Activated CD8-positive, alpha-beta T cell treated with anti-CD3 and anti-CD28 coated beads for 36 hours (primary cell): Measurements from ENCODE around the gene RALB. TPM values are rescaled to one million over a fixed set of nuclear protein-coding genes. Genes with fewer than 3 reads are reported as not detected.

Experiments used
- ATAC-seq: fragments of 200-7000 bp; cut with Tn5 transposase; one replicate; pipeline ENCODE4 v1.10.0; 2021; ENCODE audit warnings: mild to moderate bottlenecking, moderate library complexity
- CTCF ChIA-PET: fragments of 350-600 bp; sonication (Branson Sonifier 250); formaldehyde crosslinking; loops from one replicate; lab custom pipeline; 2021; ENCODE audit warnings: antibody characterized with exemption; lab: Charles Lee
- POLR2A ChIA-PET: fragments of 350-600 bp; sonication (Branson Sonifier 250); formaldehyde crosslinking; loops from one replicate; lab custom pipeline; 2021; ENCODE audit warnings: antibody characterized with exemption; lab: Charles Lee
- DNase-seq: peaks from one replicate; pipeline ENCODE4 v3.0.0-alpha.2; 2020
- H3K27ac Mint-ChIP-seq: one replicate; pipeline ENCODE4 v1.8.0; 2021; ENCODE audit warnings: mild to moderate bottlenecking, mixed read lengths
- H3K27me3 Mint-ChIP-seq: one replicate; pipeline ENCODE4 v1.8.0; 2021; ENCODE audit warnings: mixed read lengths
- H3K36me3 Mint-ChIP-seq: one replicate; pipeline ENCODE4 v1.8.0; 2021; ENCODE audit warnings: low read depth, mixed read lengths
- H3K4me1 Mint-ChIP-seq: one replicate; pipeline ENCODE4 v1.8.0; 2021; ENCODE audit warnings: low read depth, mixed read lengths
- H3K4me3 Mint-ChIP-seq: one replicate; pipeline ENCODE4 v1.8.0; 2021; ENCODE audit warnings: mild to moderate bottlenecking, moderate library complexity, mixed read lengths
- H3K9me3 Mint-ChIP-seq: one replicate; pipeline ENCODE4 v1.8.0; 2021; ENCODE audit warnings: mixed read lengths
- intact Hi-C: fragments of 100-400 bp; cut with micrococcal nuclease; formaldehyde crosslinking; loops from one replicate; pipeline ENCODE4 v1.10.0; 2022
- total RNA-seq, 2 experiments: library from RNA; stranded (reverse); gene quantifications; one replicate each; pipeline ENCODE4 v1.2.3, GENCODE V29; 2021
- TF ChIP-seq, protein P1 (sequence below): fragments of 200-600 bp; IDR thresholded peaks from one replicate; pipeline ENCODE4 v1.8.0; 2022; ENCODE audit warnings: antibody characterized with exemption, mild to moderate bottlenecking

Gene RALB
- total RNA-seq, 2 experiments from 2014 or later = 16.7 to 17.6 TPM

DNA sequence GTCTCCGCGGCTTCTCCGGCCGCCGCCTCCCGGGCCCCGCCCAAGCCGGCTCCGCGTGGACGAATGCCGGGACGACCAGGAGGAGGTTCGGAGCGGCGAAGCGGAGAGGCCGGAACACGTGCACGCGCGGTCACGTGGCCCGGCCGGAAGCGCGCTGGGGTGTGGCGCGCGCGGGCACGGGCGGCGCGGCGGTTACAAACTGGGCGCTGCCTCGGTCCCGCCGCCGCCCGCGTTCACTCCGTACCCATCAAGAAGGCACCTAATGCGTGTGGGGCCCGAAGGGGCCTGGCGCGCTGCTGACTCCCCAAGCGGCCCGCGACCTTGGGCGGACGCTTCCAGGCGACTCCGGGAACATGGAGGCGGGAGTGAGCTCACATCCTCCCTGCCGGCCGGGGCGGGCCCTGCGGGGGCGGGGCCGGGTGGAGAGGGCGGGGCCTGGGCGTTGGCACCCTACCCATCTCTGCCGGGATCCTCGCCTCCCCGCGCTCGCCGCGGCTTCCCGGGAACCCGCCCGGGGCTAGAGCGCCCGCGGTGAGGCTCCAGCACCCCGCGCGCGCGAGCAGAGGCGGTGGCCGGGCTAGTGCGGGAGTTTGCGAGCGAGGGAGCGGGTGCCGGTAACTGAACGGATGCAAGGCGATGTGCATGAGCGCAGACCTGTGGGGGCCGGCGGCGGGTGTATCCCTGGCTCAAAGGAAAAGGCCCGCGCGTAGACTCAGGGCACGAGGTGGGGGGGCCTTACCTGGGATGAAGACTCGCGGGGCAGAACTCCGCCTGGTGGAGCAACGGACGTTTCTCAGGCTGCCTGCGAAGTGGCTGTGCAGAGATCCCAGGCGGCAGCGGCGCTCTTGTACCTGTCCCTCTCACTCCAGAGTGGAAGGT, 29.4 kb upstream of the RALB start, which contains the start of gene TMEM185B:
TMEM185B (minus strand) TSS at position 367 of the 879 bp plus-strand sequence. CDS start 424 bp downstream, outside the sequence.
- Mint-ChIP-seq H3K9me3 (peaks cover 17% of the 10 kb centered on the region), H3K27me3 (no peaks in the 10 kb centered on the region), H3K27ac (peak within 1 kb of the TSS; percentile 90), H3K36me3 (peaks cover 43% of the 10 kb centered on the region), H3K4me3 (peak within 1 kb of the TSS; percentile 80), H3K4me1 (peaks cover 51% of the 10 kb centered on the region)
- CTCF ChIA-PET = interaction anchor here (0.7 to 1.8 kb wide), 6 partner anchors 9 to 91 kb away, joined by 3 to 6 read pairs (median 3); no protein-coding TSS in a partner anchor
- peak; percentile 89 for DNase-seq
- POLR2A ChIA-PET = interaction anchor here (1.0 to 2.4 kb wide), 4 partner anchors 9 to 210 kb away, joined by 3 to 21 read pairs (median 5); partner anchors contain the start of gene EPB41L5
- peak; percentile 92 for ATAC-seq
- TF ChIP-seq, protein P1, sequence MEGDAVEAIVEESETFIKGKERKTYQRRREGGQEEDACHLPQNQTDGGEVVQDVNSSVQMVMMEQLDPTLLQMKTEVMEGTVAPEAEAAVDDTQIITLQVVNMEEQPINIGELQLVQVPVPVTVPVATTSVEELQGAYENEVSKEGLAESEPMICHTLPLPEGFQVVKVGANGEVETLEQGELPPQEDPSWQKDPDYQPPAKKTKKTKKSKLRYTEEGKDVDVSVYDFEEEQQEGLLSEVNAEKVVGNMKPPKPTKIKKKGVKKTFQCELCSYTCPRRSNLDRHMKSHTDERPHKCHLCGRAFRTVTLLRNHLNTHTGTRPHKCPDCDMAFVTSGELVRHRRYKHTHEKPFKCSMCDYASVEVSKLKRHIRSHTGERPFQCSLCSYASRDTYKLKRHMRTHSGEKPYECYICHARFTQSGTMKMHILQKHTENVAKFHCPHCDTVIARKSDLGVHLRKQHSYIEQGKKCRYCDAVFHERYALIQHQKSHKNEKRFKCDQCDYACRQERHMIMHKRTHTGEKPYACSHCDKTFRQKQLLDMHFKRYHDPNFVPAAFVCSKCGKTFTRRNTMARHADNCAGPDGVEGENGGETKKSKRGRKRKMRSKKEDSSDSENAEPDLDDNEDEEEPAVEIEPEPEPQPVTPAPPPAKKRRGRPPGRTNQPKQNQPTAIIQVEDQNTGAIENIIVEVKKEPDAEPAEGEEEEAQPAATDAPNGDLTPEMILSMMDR = no peak
- intact Hi-C loops = no loop called here

DNA sequence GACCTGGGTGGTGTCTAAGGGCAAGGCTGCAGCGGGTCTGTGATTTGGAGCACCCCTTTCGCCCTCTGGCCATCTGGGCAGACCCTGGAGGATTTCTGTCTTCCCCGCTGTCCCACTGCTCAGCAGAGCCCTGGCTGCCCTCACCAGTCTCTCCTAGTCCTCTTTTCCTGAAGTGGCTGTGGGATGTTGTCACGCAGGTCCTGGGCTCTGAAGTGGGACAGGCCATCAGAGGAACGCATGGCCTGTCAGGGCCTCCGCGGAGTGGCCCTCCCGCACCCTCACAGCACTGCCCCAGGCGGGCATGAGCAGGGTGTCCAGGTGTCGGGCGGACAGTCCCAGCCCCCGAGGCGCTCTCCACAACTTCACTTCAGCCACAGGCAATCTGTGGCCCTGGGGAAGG, 28.4 kb upstream of the RALB start:
- intact Hi-C loops = no loop called here
- H3K27ac Mint-ChIP-seq = peak overlapping the region; percentile 87
- CTCF ChIA-PET = interaction anchor here (1.4 to 1.7 kb wide), 3 partner anchors 9 to 88 kb away, joined by 3 to 7 read pairs (median 5); no protein-coding TSS in a partner anchor
- H3K4me3 Mint-ChIP-seq = peak overlapping the region; percentile 80
- ATAC-seq = no peak
- no peak for DNase-seq
- POLR2A ChIA-PET = interaction anchor here (1.5 kb wide), 1 partner anchor 16 kb away, joined by 3 read pairs; no protein-coding TSS in a partner anchor
- TF ChIP-seq, protein P1 = no peak
- peaks cover 15% of the 10 kb centered on the region for H3K9me3 Mint-ChIP-seq
- H3K36me3 Mint-ChIP-seq = peaks cover 34% of the 10 kb centered on the region
- H3K4me1 Mint-ChIP-seq = peaks cover 58% of the 10 kb centered on the region
- H3K27me3 Mint-ChIP-seq = no peaks in the 10 kb centered on the region

DNA sequence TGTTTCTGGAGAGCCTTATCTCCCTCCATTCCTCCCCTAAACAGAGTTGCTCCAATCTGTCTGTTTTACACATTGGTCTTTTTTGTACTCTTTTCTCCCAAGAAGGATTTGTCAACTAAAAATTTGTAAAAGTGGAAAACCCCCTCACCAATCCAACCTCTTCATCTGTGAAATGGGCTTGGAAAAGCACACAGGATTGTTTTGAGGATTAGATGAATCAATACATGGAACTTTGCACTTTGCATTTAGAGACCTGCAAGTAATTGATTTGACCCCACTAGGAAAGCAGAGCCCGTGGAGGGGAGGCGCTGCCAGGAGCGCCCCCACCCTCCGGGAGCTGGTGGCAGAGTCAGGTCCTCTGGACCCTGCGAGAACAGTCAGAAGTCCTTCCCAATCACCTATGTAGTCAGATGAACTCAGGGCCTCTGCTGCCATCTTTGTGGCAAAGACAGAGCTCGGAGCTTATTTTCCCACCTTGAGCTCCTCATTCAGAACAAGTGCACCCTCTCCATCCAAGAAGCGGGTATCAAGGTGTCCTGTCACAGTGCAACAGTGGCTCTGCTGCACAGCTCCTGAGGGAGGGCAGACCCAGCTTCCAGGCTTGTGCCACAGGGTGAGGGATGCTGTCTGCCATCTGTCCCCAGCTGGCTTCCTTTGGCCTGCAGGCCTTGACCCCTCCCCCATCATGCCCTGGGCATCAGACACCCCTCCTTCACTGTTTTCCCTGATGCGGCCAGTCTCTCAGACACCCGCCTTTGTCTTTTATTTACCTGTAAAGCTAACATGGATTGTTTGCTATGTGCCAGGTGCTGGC, 27.7 kb upstream of the RALB start:
- Mint-ChIP-seq H3K27me3 (no peaks in the 10 kb centered on the region), H3K4me3 (peak overlapping the region; percentile 80), H3K27ac (peak overlapping the region; percentile 87), H3K36me3 (peaks cover 28% of the 10 kb centered on the region), H3K4me1 (peaks cover 62% of the 10 kb centered on the region), H3K9me3 (peaks cover 15% of the 10 kb centered on the region)
- intact Hi-C loops = no loop called here
- POLR2A ChIA-PET = interaction anchor here (0.9 to 1.5 kb wide), 3 partner anchors 15 to 468 kb away, joined by 3 read pairs; partner anchors contain the start of gene RALB
- ATAC-seq (no peak), DNase-seq (no peak)
- TF ChIP-seq, protein P1 = no peak
- CTCF ChIA-PET = interaction anchor here (1.3 to 1.7 kb wide), 3 partner anchors 8 to 88 kb away, joined by 4 to 7 read pairs (median 5); no protein-coding TSS in a partner anchor

DNA sequence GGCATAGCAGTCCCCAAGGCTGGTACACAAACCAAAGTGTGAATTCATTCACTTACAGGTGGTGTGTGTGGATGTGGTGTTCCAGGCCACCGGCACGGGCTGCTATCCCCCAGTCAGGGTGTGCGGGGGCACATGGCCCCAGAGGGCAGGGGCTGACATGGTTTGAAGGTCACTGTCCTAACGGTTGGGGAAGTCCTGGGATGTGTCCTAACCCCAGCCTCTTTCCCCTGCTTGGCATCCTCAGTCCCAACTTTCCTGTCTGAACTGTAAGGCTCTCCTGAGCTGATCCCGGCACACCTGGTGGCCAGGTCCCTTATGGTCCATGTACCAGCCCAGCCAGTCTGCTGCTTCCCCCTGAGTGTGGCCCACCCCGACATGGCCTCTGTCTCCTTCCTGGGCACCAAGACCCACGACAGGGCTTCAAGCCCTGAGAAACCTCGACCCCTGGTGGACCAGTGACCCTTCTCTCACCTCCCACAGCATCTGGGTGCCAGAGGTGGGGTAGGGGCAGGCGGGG, 27.0 kb upstream of the RALB start:
- DNase-seq (no peak), ATAC-seq (no peak)
- ChIA-PET POLR2A (interaction anchor here (0.9 to 1.5 kb wide), 3 partner anchors 15 to 469 kb away, joined by 3 read pairs; partner anchors contain the start of gene RALB), CTCF (interaction anchor here (1.3 to 1.7 kb wide), 3 partner anchors 7 to 87 kb away, joined by 4 to 7 read pairs (median 5); no protein-coding TSS in a partner anchor)
- H3K36me3 Mint-ChIP-seq = peaks cover 22% of the 10 kb centered on the region
- H3K9me3 Mint-ChIP-seq = peaks cover 13% of the 10 kb centered on the region
- intact Hi-C loops = no loop called here
- TF ChIP-seq, protein P1 = no peak
- H3K27ac Mint-ChIP-seq = no peak overlapping the region
- no peak overlapping the region for H3K4me3 Mint-ChIP-seq
- H3K4me1 Mint-ChIP-seq = peaks cover 64% of the 10 kb centered on the region
- H3K27me3 Mint-ChIP-seq = no peaks in the 10 kb centered on the region
